ENCODE results near the gene TMCC1. TPM values are rescaled to one million over a fixed set of nuclear protein-coding genes. Genes with fewer than 3 reads are reported as not detected.

Gene TMCC1
- polyA plus RNA-seq, 2 of the 4 experiments (the other 2 are of a cell fraction) = 30.3 to 75.7 TPM

DNA sequence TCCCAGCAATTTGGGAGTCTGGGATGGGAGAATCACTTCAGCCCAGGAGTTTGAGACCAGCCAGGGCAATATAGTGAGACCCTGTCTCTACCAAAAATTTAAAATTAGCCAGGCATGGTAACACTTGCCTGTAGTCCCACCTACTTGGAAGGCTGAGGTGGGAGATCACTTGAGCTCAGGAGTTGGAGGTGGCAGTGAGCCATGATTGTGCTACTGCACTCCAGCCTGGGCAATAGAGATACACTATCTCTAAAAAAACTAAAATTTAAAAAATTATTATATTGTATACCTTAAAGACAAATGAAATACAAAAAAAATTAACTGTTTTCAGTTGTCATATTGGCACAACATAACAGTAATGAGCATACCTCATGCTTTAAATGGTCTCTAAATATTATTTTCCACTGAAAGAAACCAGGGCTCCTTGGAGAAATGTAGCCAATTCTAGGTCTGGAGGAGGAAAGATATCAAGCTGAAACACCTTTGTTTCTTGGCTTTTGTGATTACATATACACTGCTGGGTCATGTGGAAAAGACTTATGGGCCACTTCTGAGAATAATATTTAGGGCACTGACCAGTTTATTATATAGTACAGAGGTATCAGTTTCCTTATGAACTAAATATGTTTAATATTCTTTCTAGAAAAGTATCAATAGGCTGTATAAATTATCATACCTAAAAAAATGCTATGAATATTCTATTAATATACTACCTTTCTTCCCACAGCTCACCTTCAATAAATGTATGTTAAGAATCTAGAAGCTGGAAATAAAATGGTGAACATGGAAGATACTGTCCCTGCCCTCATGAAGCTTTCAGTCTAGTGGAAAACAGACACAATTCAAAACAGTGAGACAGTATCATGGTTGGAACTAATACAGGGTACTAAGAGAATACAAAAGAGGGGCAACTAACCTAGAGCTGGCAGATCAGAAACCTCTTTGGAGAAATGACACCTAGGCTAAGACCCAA is 119.5 kb downstream of the TMCC1 start:
- CTCF ChIA-PET = no interaction called here
- no peak for FAIRE-seq

DNA sequence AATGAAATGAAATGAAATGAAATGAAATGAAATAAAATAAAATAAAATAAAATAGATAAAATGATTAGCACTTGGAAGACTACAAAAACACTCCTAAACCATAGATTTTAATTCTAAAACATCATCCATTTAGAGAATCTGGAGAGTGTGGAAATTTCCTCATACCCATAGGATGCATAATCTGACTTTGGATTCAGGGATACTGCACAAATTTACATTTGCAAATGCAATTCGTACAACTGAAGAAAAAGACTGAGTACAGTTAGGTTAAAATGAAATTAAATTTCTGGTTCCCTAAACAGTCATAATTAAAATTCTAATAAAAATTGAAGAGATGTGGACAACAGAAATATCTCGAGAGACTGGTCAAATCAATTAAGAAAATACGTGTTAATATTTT is 122.9 kb downstream of the TMCC1 start:
- no peak overlapping the region for H3K4me3 ChIP-seq
- FAIRE-seq (no peak), ATAC-seq (no peak), DNase-seq (ENCODE audit: low read depth in 1 of 2, low spot score in 1 of 2) (no peak)
- ChIA-PET CTCF (interaction anchor here (1.5 kb wide), 1 partner anchor 11 kb away, joined by 3 read pairs; no protein-coding TSS in a partner anchor), POLR2A (no interaction called here)
- H3K27ac ChIP-seq = no peak overlapping the region
- H3K4me1 ChIP-seq = peaks cover 16% of the 10 kb centered on the region; the same call in 2 of the 3 replicates
- 88% methylated on average over 3 of the region's 3 CpGs for WGBS (ENCODE audit: missing lambda C conversion rate)
- no peaks in the 10 kb centered on the region for H3K9me3 ChIP-seq
- TF ChIP-seq CHD2 (IDR thresholded peaks at IDR 0.05; ENCODE audit: low read length, partially characterized antibody) (no peak), NR3C1 (IDR thresholded peaks at IDR 0.05) (no peak), NFE2L2 (conservative IDR thresholded peaks at IDR 0.05; ENCODE audit: low read length) (no peak), MAZ (IDR thresholded peaks at IDR 0.05; ENCODE audit: borderline replicate concordance, low read depth, low read length) (no peak), HOXB5 (CRISPR knock-in tag; IDR thresholded peaks at IDR 0.05) (no peak), BCL3 (IDR thresholded peaks at IDR 0.05) (no peak), ZFP36 (IDR thresholded peaks at IDR 0.05; ENCODE audit: borderline replicate concordance, partially characterized antibody) (no peak), CHD4 (IDR thresholded peaks at IDR 0.05; ENCODE audit: borderline replicate concordance) (no peak), MAX (IDR thresholded peaks at IDR 0.05) (no peak), ZNF302 (CRISPR knock-in tag; IDR thresholded peaks at IDR 0.05) (no peak), EHMT2 (IDR thresholded peaks at IDR 0.05; ENCODE audit: low read depth) (no peak), JUN (IDR thresholded peaks at IDR 0.05) (no peak), CBX8 (IDR thresholded peaks at IDR 0.05) (no peak), HDAC2 (IDR thresholded peaks at IDR 0.05) (no peak), SREBF2 (IDR thresholded peaks at IDR 0.05) (no peak), NPAS2 (CRISPR knock-in tag; IDR thresholded peaks at IDR 0.05; ENCODE audit: borderline replicate concordance) (no peak)
- TF ChIP-seq, protein P1, sequence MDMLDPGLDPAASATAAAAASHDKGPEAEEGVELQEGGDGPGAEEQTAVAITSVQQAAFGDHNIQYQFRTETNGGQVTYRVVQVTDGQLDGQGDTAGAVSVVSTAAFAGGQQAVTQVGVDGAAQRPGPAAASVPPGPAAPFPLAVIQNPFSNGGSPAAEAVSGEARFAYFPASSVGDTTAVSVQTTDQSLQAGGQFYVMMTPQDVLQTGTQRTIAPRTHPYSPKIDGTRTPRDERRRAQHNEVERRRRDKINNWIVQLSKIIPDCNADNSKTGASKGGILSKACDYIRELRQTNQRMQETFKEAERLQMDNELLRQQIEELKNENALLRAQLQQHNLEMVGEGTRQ (IDR thresholded peaks at IDR 0.05) = no peak
- TF ChIP-seq, protein P2, sequence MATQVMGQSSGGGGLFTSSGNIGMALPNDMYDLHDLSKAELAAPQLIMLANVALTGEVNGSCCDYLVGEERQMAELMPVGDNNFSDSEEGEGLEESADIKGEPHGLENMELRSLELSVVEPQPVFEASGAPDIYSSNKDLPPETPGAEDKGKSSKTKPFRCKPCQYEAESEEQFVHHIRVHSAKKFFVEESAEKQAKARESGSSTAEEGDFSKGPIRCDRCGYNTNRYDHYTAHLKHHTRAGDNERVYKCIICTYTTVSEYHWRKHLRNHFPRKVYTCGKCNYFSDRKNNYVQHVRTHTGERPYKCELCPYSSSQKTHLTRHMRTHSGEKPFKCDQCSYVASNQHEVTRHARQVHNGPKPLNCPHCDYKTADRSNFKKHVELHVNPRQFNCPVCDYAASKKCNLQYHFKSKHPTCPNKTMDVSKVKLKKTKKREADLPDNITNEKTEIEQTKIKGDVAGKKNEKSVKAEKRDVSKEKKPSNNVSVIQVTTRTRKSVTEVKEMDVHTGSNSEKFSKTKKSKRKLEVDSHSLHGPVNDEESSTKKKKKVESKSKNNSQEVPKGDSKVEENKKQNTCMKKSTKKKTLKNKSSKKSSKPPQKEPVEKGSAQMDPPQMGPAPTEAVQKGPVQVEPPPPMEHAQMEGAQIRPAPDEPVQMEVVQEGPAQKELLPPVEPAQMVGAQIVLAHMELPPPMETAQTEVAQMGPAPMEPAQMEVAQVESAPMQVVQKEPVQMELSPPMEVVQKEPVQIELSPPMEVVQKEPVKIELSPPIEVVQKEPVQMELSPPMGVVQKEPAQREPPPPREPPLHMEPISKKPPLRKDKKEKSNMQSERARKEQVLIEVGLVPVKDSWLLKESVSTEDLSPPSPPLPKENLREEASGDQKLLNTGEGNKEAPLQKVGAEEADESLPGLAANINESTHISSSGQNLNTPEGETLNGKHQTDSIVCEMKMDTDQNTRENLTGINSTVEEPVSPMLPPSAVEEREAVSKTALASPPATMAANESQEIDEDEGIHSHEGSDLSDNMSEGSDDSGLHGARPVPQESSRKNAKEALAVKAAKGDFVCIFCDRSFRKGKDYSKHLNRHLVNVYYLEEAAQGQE (IDR thresholded peaks at IDR 0.05) = no peak
- H3K4me2 ChIP-seq = no peak overlapping the region

More for the DNA sequence above, 119.5 kb downstream of the TMCC1 start:
- no peak for ATAC-seq
- H3K27ac ChIP-seq = no peak overlapping the region
- POLR2A ChIA-PET = no interaction called here
- DNase-seq (ENCODE audit: low read depth in 1 of 2, low spot score in 1 of 2) = no peak
- H3K4me1 ChIP-seq = peaks cover 13% of the 10 kb centered on the region; the same call in 2 of the 3 replicates
- no peak overlapping the region for H3K4me3 ChIP-seq
- H3K9me3 ChIP-seq = no peaks in the 10 kb centered on the region
- no peak for TF ChIP-seq SREBF2 (IDR thresholded peaks at IDR 0.05)
- TF ChIP-seq MAX (IDR thresholded peaks at IDR 0.05) = no peak
- TF ChIP-seq ZNF302 (CRISPR knock-in tag; IDR thresholded peaks at IDR 0.05) = no peak
- no peak for TF ChIP-seq CHD4 (IDR thresholded peaks at IDR 0.05; ENCODE audit: borderline replicate concordance)
- TF ChIP-seq CBX2 (IDR thresholded peaks at IDR 0.05; ENCODE audit: borderline replicate concordance, low read depth) = no peak
- no peak for TF ChIP-seq EHMT2 (IDR thresholded peaks at IDR 0.05; ENCODE audit: low read depth)
- no peak for TF ChIP-seq FOSB (CRISPR knock-in tag; IDR thresholded peaks at IDR 0.05)
- no peak for TF ChIP-seq HOXB13 (CRISPR knock-in tag; IDR thresholded peaks at IDR 0.05; ENCODE audit: low read depth)
- no peak for TF ChIP-seq ZSCAN20 (CRISPR knock-in tag; IDR thresholded peaks at IDR 0.05)
- no peak for TF ChIP-seq JUNB (IDR thresholded peaks at IDR 0.05)
- TF ChIP-seq TFCP2L1 (CRISPR knock-in tag; IDR thresholded peaks at IDR 0.05) = no peak
- TF ChIP-seq EHF (CRISPR knock-in tag; IDR thresholded peaks at IDR 0.05) = no peak
- TF ChIP-seq PHF8 (IDR thresholded peaks at IDR 0.05; ENCODE audit: borderline replicate concordance, low read depth) = no peak
- TF ChIP-seq RAD21 (conservative IDR thresholded peaks at IDR 0.05 in 1 of 2, IDR thresholded peaks at IDR 0.05 in 1 of 2) = no peak
- TF ChIP-seq SMC3 (IDR thresholded peaks at IDR 0.05) = no peak
- no peak for TF ChIP-seq RFX5 (IDR thresholded peaks at IDR 0.05)
- no peak overlapping the region for H3K4me2 ChIP-seq

Data from A549 (cell line).